Fibroblast of lung (primary cell): ENCODE data around the gene ZNF394.
"Not testable (repeated sequence)": the region's sequence is repeated elsewhere in the genome, so short reads cannot be mapped to it uniquely, and the experiment has no call there.

ENCODE experiments used
- EZH2 ChIP-seq: IDR thresholded peaks from 2 replicates; pipeline ENCODE4 v1.5.1; 2012; ENCODE audit warnings: low read length, control low read depth, mild to moderate bottlenecking; ENCODE audit errors: missing control alignments
- TF ChIP-seq, protein P1 (sequence below), 2 donors: IDR thresholded peaks in 1 of 2; conservative IDR thresholded peaks in 1 of 2; 1 replicate in 1 of 2; 2 replicates in 1 of 2; pipeline ENCODE4 v1.5.1; 2011 to 2012; ENCODE audit warnings: low read length in 2 of 2, control low read depth in 1 of 2, inconsistent platforms in 1 of 2, low read depth in 1 of 2, mild to moderate bottlenecking in 1 of 2

DNA sequence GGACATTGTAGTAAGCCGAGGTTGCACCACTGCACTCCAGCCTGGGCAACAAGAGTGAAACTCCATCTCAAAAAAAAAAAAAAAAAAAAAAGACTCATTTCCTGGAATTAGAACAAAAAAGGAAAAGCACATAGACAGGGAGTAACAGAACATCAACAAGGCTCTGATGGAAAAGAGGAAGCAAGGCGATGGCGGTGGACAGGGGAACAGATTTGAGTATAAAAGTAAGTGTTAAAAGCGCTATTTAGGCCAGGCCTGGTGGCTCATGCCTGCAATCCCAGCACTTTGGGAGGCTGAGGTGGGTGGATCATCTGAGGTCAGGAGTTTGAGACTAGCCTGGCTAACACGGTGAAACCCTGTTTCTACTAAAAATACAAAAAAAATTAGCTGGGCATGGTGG is 45.2 kb upstream of the ZNF394 start:
- TF ChIP-seq, protein P1, sequence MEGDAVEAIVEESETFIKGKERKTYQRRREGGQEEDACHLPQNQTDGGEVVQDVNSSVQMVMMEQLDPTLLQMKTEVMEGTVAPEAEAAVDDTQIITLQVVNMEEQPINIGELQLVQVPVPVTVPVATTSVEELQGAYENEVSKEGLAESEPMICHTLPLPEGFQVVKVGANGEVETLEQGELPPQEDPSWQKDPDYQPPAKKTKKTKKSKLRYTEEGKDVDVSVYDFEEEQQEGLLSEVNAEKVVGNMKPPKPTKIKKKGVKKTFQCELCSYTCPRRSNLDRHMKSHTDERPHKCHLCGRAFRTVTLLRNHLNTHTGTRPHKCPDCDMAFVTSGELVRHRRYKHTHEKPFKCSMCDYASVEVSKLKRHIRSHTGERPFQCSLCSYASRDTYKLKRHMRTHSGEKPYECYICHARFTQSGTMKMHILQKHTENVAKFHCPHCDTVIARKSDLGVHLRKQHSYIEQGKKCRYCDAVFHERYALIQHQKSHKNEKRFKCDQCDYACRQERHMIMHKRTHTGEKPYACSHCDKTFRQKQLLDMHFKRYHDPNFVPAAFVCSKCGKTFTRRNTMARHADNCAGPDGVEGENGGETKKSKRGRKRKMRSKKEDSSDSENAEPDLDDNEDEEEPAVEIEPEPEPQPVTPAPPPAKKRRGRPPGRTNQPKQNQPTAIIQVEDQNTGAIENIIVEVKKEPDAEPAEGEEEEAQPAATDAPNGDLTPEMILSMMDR (conservative IDR thresholded peaks at IDR 0.05 in 1 of 2, IDR thresholded peaks at IDR 0.05 in 1 of 2; ENCODE audit: low read depth in 1 of 2, low read length in 2 of 2), result not testable (repeated sequence)
- not testable (repeated sequence) for TF ChIP-seq EZH2
